Measurements from ENCODE around the gene ASAH2.

ASAH2 gene

DNA sequence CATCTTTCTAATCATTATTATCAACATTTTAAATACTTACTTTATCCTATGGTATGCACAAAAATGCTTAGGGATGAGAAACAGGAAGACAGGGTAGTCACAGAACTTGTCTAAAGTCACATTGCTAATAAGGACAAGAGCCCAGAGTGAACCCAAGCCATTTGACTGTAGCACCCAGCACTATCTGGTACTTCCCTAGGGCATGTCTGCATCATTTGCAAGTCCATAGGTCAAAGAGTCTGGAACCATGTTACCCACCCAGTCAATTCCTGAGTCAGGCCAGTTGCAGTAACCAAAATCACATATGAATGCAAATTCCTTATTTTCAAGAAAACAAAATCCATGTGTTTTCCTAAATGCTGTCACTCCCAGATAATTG lies 19.1 kb downstream of the ASAH2 start:
- no peak for TF ChIP-seq NFIC (IDR thresholded peaks at IDR 0.05)
- no peak for TF ChIP-seq YY1 (IDR thresholded peaks at IDR 0.05; ENCODE audit: low read depth)
- TF ChIP-seq, protein P1, sequence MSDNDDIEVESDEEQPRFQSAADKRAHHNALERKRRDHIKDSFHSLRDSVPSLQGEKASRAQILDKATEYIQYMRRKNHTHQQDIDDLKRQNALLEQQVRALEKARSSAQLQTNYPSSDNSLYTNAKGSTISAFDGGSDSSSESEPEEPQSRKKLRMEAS (IDR thresholded peaks at IDR 0.05), result no peak
- no peak for TF ChIP-seq TCF12 (IDR thresholded peaks at IDR 0.05; ENCODE audit: low read depth)
- TF ChIP-seq TEAD4 (IDR thresholded peaks at IDR 0.05), result no peak
- TF ChIP-seq, protein P2, sequence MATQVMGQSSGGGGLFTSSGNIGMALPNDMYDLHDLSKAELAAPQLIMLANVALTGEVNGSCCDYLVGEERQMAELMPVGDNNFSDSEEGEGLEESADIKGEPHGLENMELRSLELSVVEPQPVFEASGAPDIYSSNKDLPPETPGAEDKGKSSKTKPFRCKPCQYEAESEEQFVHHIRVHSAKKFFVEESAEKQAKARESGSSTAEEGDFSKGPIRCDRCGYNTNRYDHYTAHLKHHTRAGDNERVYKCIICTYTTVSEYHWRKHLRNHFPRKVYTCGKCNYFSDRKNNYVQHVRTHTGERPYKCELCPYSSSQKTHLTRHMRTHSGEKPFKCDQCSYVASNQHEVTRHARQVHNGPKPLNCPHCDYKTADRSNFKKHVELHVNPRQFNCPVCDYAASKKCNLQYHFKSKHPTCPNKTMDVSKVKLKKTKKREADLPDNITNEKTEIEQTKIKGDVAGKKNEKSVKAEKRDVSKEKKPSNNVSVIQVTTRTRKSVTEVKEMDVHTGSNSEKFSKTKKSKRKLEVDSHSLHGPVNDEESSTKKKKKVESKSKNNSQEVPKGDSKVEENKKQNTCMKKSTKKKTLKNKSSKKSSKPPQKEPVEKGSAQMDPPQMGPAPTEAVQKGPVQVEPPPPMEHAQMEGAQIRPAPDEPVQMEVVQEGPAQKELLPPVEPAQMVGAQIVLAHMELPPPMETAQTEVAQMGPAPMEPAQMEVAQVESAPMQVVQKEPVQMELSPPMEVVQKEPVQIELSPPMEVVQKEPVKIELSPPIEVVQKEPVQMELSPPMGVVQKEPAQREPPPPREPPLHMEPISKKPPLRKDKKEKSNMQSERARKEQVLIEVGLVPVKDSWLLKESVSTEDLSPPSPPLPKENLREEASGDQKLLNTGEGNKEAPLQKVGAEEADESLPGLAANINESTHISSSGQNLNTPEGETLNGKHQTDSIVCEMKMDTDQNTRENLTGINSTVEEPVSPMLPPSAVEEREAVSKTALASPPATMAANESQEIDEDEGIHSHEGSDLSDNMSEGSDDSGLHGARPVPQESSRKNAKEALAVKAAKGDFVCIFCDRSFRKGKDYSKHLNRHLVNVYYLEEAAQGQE (IDR thresholded peaks at IDR 0.05; ENCODE audit: low read depth), result no peak
- TF ChIP-seq RAD21 (IDR thresholded peaks at IDR 0.05; ENCODE audit: low read depth), result no peak
- TF ChIP-seq, protein P3, sequence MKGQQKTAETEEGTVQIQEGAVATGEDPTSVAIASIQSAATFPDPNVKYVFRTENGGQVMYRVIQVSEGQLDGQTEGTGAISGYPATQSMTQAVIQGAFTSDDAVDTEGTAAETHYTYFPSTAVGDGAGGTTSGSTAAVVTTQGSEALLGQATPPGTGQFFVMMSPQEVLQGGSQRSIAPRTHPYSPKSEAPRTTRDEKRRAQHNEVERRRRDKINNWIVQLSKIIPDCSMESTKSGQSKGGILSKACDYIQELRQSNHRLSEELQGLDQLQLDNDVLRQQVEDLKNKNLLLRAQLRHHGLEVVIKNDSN (IDR thresholded peaks at IDR 0.05), result no peak
- no peak for TF ChIP-seq FOXM1 (IDR thresholded peaks at IDR 0.05; ENCODE audit: borderline replicate concordance, low read depth)
- no peak for TF ChIP-seq CREB1 (IDR thresholded peaks at IDR 0.05; ENCODE audit: low read depth)
- no peak for TF ChIP-seq ZBTB7A (IDR thresholded peaks at IDR 0.05; ENCODE audit: low read depth)
- no peak for TF ChIP-seq EGR1 (IDR thresholded peaks at IDR 0.05)

DNA sequence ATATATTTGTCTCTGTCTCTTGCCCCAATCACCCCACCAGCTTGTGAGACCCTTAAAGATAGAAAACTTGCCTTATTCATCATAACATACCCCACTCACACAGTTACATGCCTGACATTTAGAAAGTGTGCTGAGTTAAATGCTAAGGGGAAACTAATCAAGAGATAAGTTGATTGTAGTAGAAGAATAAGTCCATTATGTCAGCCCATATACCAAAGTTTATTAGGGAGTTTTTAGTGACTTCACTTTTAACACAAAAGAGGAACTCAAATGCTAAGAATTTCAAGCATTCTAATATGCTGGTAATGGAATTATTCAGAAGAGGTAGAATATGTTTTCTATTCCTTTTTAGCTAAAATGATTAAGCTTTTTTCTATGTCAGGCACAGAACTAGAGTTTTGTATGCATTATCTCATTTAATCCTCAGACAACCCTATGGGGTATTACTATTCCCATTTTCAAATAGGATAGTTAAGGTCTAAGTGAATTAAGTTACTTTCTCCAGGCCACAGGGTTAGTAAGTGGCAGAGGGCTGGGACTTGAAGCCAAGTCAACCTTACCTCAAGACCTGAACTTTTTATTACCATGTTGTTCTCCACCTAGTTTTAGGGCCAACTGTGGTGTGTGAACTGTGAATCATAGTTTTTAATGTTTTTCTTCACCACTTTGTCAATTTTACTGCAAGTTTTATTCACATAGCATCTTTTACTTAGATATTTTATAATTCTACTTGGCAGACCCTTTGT lies 19.6 kb downstream of the ASAH2 start:
- TF ChIP-seq RAD21 (IDR thresholded peaks at IDR 0.05; ENCODE audit: low read depth), result no peak
- no peak for TF ChIP-seq CEBPB (IDR thresholded peaks at IDR 0.05)
- TF ChIP-seq YY1 (IDR thresholded peaks at IDR 0.05; ENCODE audit: low read depth), result no peak
- TF ChIP-seq, protein P1 (IDR thresholded peaks at IDR 0.05), result no peak
- no peak for TF ChIP-seq ZBTB7A (IDR thresholded peaks at IDR 0.05; ENCODE audit: low read depth)
- TF ChIP-seq, protein P3 (IDR thresholded peaks at IDR 0.05), result no peak
- no peak for TF ChIP-seq TEAD4 (IDR thresholded peaks at IDR 0.05)
- TF ChIP-seq EP300 (IDR thresholded peaks at IDR 0.05; ENCODE audit: borderline replicate concordance), result no peak
- TF ChIP-seq EGR1 (IDR thresholded peaks at IDR 0.05), result no peak
- no peak for TF ChIP-seq FOXM1 (IDR thresholded peaks at IDR 0.05; ENCODE audit: borderline replicate concordance, low read depth)
- TF ChIP-seq NFIC (IDR thresholded peaks at IDR 0.05), result no peak
- no peak for TF ChIP-seq TAF1 (IDR thresholded peaks at IDR 0.05; ENCODE audit: low read depth)
- TF ChIP-seq, protein P2 (IDR thresholded peaks at IDR 0.05; ENCODE audit: low read depth), result no peak
- no peak for TF ChIP-seq CREB1 (IDR thresholded peaks at IDR 0.05; ENCODE audit: low read depth)
- no peak for TF ChIP-seq TCF12 (IDR thresholded peaks at IDR 0.05; ENCODE audit: low read depth)

DNA sequence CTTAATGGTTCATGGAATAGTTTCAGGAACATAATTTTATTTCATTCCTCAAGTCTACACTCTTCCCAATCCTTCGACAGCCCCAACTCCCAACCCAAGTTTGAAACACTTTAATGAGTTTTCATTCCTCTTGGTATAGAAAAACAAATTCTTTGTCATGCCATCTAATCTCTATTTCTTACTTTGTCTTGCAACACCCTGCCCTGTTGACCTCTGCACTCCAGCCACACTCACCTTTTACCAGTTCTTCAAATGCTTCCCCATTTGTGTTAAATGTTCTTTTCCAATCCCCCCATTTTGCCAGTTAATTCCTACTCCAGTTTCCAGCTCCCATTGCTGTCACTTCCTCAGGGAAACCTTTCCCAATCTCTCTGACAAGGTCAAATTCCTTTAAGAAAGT lies 21.9 kb downstream of the ASAH2 start:
- TF ChIP-seq EGR1 (IDR thresholded peaks at IDR 0.05) (no peak), NFIC (IDR thresholded peaks at IDR 0.05) (no peak), EP300 (IDR thresholded peaks at IDR 0.05; ENCODE audit: borderline replicate concordance) (no peak), CEBPB (IDR thresholded peaks at IDR 0.05) (no peak), FOXM1 (IDR thresholded peaks at IDR 0.05; ENCODE audit: borderline replicate concordance, low read depth) (no peak), TCF12 (IDR thresholded peaks at IDR 0.05; ENCODE audit: low read depth) (no peak), CREB1 (IDR thresholded peaks at IDR 0.05; ENCODE audit: low read depth) (no peak), ZBTB7A (IDR thresholded peaks at IDR 0.05; ENCODE audit: low read depth) (no peak), YY1 (IDR thresholded peaks at IDR 0.05; ENCODE audit: low read depth) (no peak), RAD21 (IDR thresholded peaks at IDR 0.05; ENCODE audit: low read depth) (no peak), TAF1 (IDR thresholded peaks at IDR 0.05; ENCODE audit: low read depth) (no peak)
- TF ChIP-seq, protein P3 (IDR thresholded peaks at IDR 0.05), result no peak
- TF ChIP-seq, protein P1 (IDR thresholded peaks at IDR 0.05), result no peak
- TF ChIP-seq, protein P2 (IDR thresholded peaks at IDR 0.05; ENCODE audit: low read depth), result no peak
